Gastrocnemius medialis (tissue), 4 donors: Measurements from ENCODE around the gene KRTAP24-1. TPM values are rescaled to one million over a fixed set of nuclear protein-coding genes. Genes with fewer than 3 reads are reported as not detected.

Source experiments
- ATAC-seq, 2 donors: fragments of 150-250 bp; one replicate each; pipeline ENCODE4 v1.9.1; 2016
- DNase-seq, 2 donors: peaks; one replicate each; pipeline ENCODE4 v3.0.0-alpha.2; 2019
- H3K27ac ChIP-seq, 4 donors: fragments of 200-600 bp; sonication (generic); 1 replicate in 1 of 4; 2 replicates in 3 of 4; pipeline ENCODE4 v1.5.1; 2016 to 2018; ENCODE audit warnings: mild to moderate bottlenecking in 2 of 4, moderate library complexity in 1 of 4
- H3K27me3 ChIP-seq, 3 donors: fragments of 200-600 bp; sonication (generic) in 2 of 3; 1 replicate in 1 of 3; 2 replicates in 2 of 3; pipeline versions ENCODE4 v1.5.1 to v1.6.0; 2016 to 2019; ENCODE audit warnings: mild to moderate bottlenecking in 1 of 3, moderate library complexity in 1 of 3
- H3K36me3 ChIP-seq, 2 donors: fragments of 200-600 bp; sonication (generic) in 1 of 2; one replicate each; pipeline ENCODE4 v1.5.1; 2017 to 2018
- H3K4me1 ChIP-seq, 2 donors: fragments of 200-600 bp; sonication (generic) in 1 of 2; one replicate each; pipeline ENCODE4 v1.5.1; 2016 to 2017; ENCODE audit warnings: mild to moderate bottlenecking in 2 of 2
- H3K4me3 ChIP-seq, 4 donors: fragments of 200-600 bp; sonication (generic) in 3 of 4; 1 replicate in 1 of 4; 2 replicates in 3 of 4; pipeline ENCODE4 v1.5.1; 2016 to 2019; ENCODE audit warnings: mild to moderate bottlenecking in 2 of 4
- H3K9me3 ChIP-seq, 3 donors: fragments of 200-600 bp; sonication (generic) in 2 of 3; 1 replicate in 1 of 3; 2 replicates in 2 of 3; pipeline ENCODE4 v1.5.1; 2016 to 2019
- POLR2A ChIP-seq, 2 donors: fragments of 450-650 bp; IDR thresholded peaks; one replicate each; pipeline ENCODE4 v1.6.1; 2017; ENCODE audit warnings: antibody characterized with exemption in 2 of 2, mild to moderate bottlenecking in 2 of 2, moderate library complexity in 2 of 2
- in situ Hi-C, 4 donors: fragments of 200-750 bp; cut with MboI; loops; one replicate each; pipeline versions ENCODE4 v1.15.0 to v1.8.0; 2017; ENCODE audit warnings: low sequenced_read_pairs in 4 of 4
- intact Hi-C: fragments of 100-400 bp; cut with DNase I; formaldehyde crosslinking; loops from one replicate; pipeline ENCODE4 v1.15.1; 2023; ENCODE audit warnings: low total_unique reads
- total RNA-seq, 4 donors: library from RNA; depleted of rRNA; stranded (reverse); fragments of >200 nt; gene quantifications; one replicate each; pipeline versions ENCODE4 v1.1.0 to v1.2.3, GENCODE V29; 2016
- TF ChIP-seq, protein P1 (sequence below), 5 experiments: fragments of 450-650 bp in 3 of 5; fragments of 200-600 bp in 2 of 5; sonication (generic) in 2 of 5; IDR thresholded peaks in 4 of 5; conservative IDR thresholded peaks in 1 of 5; 1 replicate in 4 of 5; 2 replicates in 1 of 5; pipeline ENCODE4 v1.5.1; 2016 to 2019; ENCODE audit warnings: antibody characterized with exemption in 5 of 5, mild to moderate bottlenecking in 3 of 5, moderate library complexity in 3 of 5

The KRTAP24-1 gene
- total RNA-seq, 4 donors from 2014 or later = not detected

DNA sequence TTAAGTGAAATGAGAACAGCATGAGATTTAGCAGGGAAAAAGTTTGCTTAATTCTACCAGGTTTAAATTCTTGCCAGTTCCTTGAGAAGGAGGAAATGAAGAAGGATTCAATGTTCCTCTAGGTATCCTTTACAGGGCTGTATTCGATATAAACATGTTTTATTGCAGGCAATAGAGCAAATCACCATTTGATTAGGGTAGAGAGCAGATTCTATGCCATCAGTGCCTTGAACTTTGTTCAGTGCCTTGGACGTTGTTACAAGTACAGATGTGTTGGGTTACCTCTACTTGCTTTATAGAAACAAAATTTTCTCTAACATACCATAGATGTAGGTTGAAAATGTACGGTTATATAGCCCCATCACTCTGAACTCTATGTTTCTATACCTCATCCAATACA lies 48.7 kb downstream of the KRTAP24-1 start:
- DNase-seq = no peak
- no peaks in the 10 kb centered on the region for H3K36me3 ChIP-seq

DNA sequence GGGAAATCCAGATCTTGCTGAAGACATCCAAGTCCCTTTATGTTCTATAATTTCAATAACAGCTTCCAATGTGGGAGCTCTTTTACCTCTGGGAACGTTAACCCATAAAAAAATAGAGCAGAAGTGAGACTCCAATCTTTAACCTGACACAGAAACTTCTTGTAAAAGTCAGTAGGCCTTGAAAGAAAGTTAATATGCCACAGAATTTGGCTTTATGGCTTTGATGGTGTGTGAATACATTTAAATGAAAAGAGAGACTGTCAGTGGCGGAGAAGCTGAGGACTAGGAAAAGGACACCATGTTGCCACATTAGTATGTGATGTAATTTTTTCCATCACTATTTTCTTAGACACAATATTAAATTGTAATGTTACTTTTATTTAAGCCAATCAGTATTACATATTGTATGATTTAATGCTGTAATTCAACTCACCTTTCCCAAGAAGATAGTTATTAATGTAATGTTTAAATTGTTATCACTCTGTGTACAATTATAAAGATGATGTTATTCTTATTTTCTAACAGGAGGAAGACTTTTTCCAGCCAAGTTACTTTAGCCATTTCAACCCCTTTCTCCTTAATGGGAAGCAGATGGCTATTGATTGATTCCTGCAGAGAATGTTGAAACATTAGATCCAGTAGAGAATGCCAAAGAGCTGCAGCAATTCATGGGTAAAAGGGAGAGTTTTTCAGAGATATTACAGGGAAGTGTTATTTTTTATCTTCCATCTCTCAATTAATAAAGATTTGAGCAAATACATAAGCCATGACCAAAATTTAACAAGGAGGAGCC lies 49.3 kb downstream of the KRTAP24-1 start:
- Histone ChIP-seq H3K27me3 (no peaks in the 10 kb centered on the region), H3K4me3 (no peak overlapping the region), H3K36me3 (no peaks in the 10 kb centered on the region), H3K27ac (no peak overlapping the region), H3K4me1 (no peaks in the 10 kb centered on the region), H3K9me3 (no peaks in the 10 kb centered on the region)
- intact Hi-C loops (no loop called here), in situ Hi-C loops (no loop called here)
- no peak for TF ChIP-seq POLR2A (IDR thresholded peaks at IDR 0.05)
- TF ChIP-seq, protein P1, sequence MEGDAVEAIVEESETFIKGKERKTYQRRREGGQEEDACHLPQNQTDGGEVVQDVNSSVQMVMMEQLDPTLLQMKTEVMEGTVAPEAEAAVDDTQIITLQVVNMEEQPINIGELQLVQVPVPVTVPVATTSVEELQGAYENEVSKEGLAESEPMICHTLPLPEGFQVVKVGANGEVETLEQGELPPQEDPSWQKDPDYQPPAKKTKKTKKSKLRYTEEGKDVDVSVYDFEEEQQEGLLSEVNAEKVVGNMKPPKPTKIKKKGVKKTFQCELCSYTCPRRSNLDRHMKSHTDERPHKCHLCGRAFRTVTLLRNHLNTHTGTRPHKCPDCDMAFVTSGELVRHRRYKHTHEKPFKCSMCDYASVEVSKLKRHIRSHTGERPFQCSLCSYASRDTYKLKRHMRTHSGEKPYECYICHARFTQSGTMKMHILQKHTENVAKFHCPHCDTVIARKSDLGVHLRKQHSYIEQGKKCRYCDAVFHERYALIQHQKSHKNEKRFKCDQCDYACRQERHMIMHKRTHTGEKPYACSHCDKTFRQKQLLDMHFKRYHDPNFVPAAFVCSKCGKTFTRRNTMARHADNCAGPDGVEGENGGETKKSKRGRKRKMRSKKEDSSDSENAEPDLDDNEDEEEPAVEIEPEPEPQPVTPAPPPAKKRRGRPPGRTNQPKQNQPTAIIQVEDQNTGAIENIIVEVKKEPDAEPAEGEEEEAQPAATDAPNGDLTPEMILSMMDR (IDR thresholded peaks at IDR 0.05 in 4 of 5, conservative IDR thresholded peaks at IDR 0.05 in 1 of 5) = no peak
- no peak for ATAC-seq
- DNase-seq = no peak

More for the DNA sequence above, 48.7 kb downstream of the KRTAP24-1 start:
- intact Hi-C loops = no loop called here
- in situ Hi-C loops = no loop called here
- no peaks in the 10 kb centered on the region for H3K27me3 ChIP-seq
- no peak overlapping the region for H3K4me3 ChIP-seq
- no peak overlapping the region for H3K27ac ChIP-seq
- no peaks in the 10 kb centered on the region for H3K9me3 ChIP-seq
- ATAC-seq = no peak
- no peaks in the 10 kb centered on the region for H3K4me1 ChIP-seq
- TF ChIP-seq, protein P1 (IDR thresholded peaks at IDR 0.05 in 4 of 5, conservative IDR thresholded peaks at IDR 0.05 in 1 of 5) = no peak
- TF ChIP-seq POLR2A (IDR thresholded peaks at IDR 0.05) = no peak

DNA sequence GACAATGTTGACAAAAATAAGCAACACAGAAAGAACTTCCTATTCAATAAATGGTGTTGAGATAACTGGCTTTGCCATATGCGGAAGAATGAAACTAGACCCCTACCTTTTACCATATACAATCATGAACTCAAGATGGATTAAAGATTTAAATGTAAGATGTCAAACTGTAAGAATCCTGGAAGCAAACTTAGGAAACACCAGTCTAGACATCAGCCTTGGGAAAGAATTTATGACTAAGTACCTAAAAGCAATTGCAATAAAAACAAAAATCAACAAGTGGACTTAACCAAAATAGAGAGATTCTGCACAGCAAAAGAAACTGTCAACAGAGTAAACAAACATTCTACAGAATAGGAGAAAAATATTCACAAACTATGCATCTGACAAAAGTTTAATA lies 50.7 kb downstream of the KRTAP24-1 start:
- H3K9me3 ChIP-seq = no peaks in the 10 kb centered on the region
- H3K27me3 ChIP-seq = no peaks in the 10 kb centered on the region
- ATAC-seq (no peak), DNase-seq (no peak)
- H3K4me3 ChIP-seq = no peak overlapping the region
- intact Hi-C loops = no loop called here
- TF ChIP-seq POLR2A (IDR thresholded peaks at IDR 0.05) = no peak
- no peaks in the 10 kb centered on the region for H3K4me1 ChIP-seq
- no peak overlapping the region for H3K27ac ChIP-seq
- H3K36me3 ChIP-seq = no peaks in the 10 kb centered on the region
- in situ Hi-C loops = no loop called here

Other genes starting within 250 kb of the KRTAP24-1 start
- gene CLDN17, start 116.1 kb downstream of the KRTAP24-1 start, total RNA-seq = not detected
- under 1 TPM in 1 of 4 donors, not detected in 3; 0.34 TPM for gene CLDN8, start 66.9 kb downstream of the KRTAP24-1 start, total RNA-seq
- gene KRTAP25-1, start 6.6 kb upstream of the KRTAP24-1 start, total RNA-seq = not detected
- gene KRTAP26-1, start 37.4 kb upstream of the KRTAP24-1 start, total RNA-seq = not detected
- gene KRTAP27-1, start 54.7 kb upstream of the KRTAP24-1 start, total RNA-seq = not detected
- not detected for gene KRTAP23-1, start 65.7 kb upstream of the KRTAP24-1 start, total RNA-seq
- not detected for gene KRTAP13-2, start 89.3 kb upstream of the KRTAP24-1 start, total RNA-seq
- not detected for gene KRTAP13-1, start 113.1 kb upstream of the KRTAP24-1 start, total RNA-seq
- gene KRTAP13-3, start 143.0 kb upstream of the KRTAP24-1 start, total RNA-seq = not detected
- gene KRTAP13-4, start 147.3 kb upstream of the KRTAP24-1 start, total RNA-seq = not detected
- not detected for gene KRTAP15-1, start 157.3 kb upstream of the KRTAP24-1 start, total RNA-seq
- gene KRTAP19-1, start 197.4 kb upstream of the KRTAP24-1 start, total RNA-seq = not detected
- gene KRTAP19-2, start 204.5 kb upstream of the KRTAP24-1 start, total RNA-seq = not detected
- gene KRTAP19-3, start 209.1 kb upstream of the KRTAP24-1 start, total RNA-seq = 10 to 100 TPM in 1 of 4 donors, 1 to 10 TPM in 2, not detected in 1; 1.0 to 12.9 (median 5.0) TPM
- not detected for gene KRTAP19-4, start 214.2 kb upstream of the KRTAP24-1 start, total RNA-seq
- gene KRTAP19-5, start 219.2 kb upstream of the KRTAP24-1 start, total RNA-seq = not detected